GM11168 (cell line): ENCODE measurements around the gene CDCA5.

ENCODE experiments used
- in situ Hi-C: fragments of 300-500 bp; cut with MboI; formaldehyde crosslinking; loops from one replicate; pipeline ENCODE4 v1.12.0; 2022; ENCODE audit warnings: low sequenced_read_pairs; ENCODE audit not compliant: unreplicated experiment

Gene CDCA5

GRCh38 chr11:65078786-65079342 is 5.0 kb downstream of the CDCA5 start:
- in situ Hi-C loops, result no loop called here

GRCh38 chr11:65078151-65078550 is 5.7 kb downstream of the CDCA5 start:
- in situ Hi-C loops, result no loop called here

GRCh38 chr11:65077451-65077850 is 6.4 kb downstream of the CDCA5 start:
- in situ Hi-C loops, result no loop called here

GRCh38 chr11:65072631-65072966 is 11.2 kb downstream of the CDCA5 start:
- in situ Hi-C loops, result no loop called here

- in situ Hi-C loops, result no loop called here
Measured at GRCh38 chr11:65071907-65072630, 11.8 kb downstream of the CDCA5 start.

GRCh38 chr11:65069217-65069616 is 14.6 kb downstream of the CDCA5 start:
- in situ Hi-C loops, result no loop called here

- in situ Hi-C loops, result no loop called here
Measured at GRCh38 chr11:65067446-65067845, 16.4 kb downstream of the CDCA5 start.

- in situ Hi-C loops, result no loop called here
Measured at GRCh38 chr11:65066805-65067291, 17.0 kb downstream of the CDCA5 start.

GRCh38 chr11:65066315-65066714 is 17.5 kb downstream of the CDCA5 start:
- in situ Hi-C loops, result no loop called here

- in situ Hi-C loops, result no loop called here
Measured at GRCh38 chr11:65065851-65066250, 18.0 kb downstream of the CDCA5 start.

GRCh38 chr11:65064847-65065240 is 19.0 kb downstream of the CDCA5 start:
- in situ Hi-C loops, result no loop called here

- in situ Hi-C loops, result no loop called here
Measured at GRCh38 chr11:65063532-65063931, 20.3 kb downstream of the CDCA5 start.

- in situ Hi-C loops, result no loop called here
Measured at GRCh38 chr11:65060913-65061408, 22.9 kb downstream of the CDCA5 start.

GRCh38 chr11:65059959-65060824 is 23.6 kb downstream of the CDCA5 start:
- in situ Hi-C loops, result no loop called here

- in situ Hi-C loops, result no loop called here
Measured at GRCh38 chr11:65059523-65059922, 24.3 kb downstream of the CDCA5 start.

- in situ Hi-C loops, result no loop called here
Measured at GRCh38 chr11:65058419-65059054, 25.3 kb downstream of the CDCA5 start, which contains the start of gene NAALADL1. TSS of gene NAALADL1 (minus strand) at chr11:65058553. CDS start at chr11:65058521, 32 bp downstream.

- in situ Hi-C loops, result no loop called here
Measured at GRCh38 chr11:65058012-65058411, 25.8 kb downstream of the CDCA5 start.

GRCh38 chr11:65057526-65057925 is 26.3 kb downstream of the CDCA5 start:
- in situ Hi-C loops, result no loop called here

GRCh38 chr11:65056999-65057398 is 26.8 kb downstream of the CDCA5 start:
- in situ Hi-C loops, result no loop called here

GRCh38 chr11:65055538-65055937 is 28.3 kb downstream of the CDCA5 start:
- in situ Hi-C loops, result no loop called here
